HEK293T (cell line): ENCODE results near the gene ANKRD22.

Source experiments
- ARNT ChIP-seq: fragments of 450-650 bp; IDR thresholded peaks from 2 replicates; pipeline ENCODE4 v1.6.1; 2017; ENCODE audit warnings: mild to moderate bottlenecking
- CTBP1 ChIP-seq: fragments of 450-650 bp; IDR thresholded peaks from 2 replicates; pipeline ENCODE4 v1.6.1; 2016; ENCODE audit warnings: borderline replicate concordance
- ELF4 ChIP-seq: fragments of 450-650 bp; IDR thresholded peaks from 2 replicates; pipeline ENCODE4 v1.6.1; 2017; ENCODE audit warnings: antibody characterized with exemption
- FOXA1 ChIP-seq: fragments of 450-650 bp; IDR thresholded peaks from 2 replicates; pipeline ENCODE4 v1.6.1; 2016; ENCODE audit warnings: mild to moderate bottlenecking
- FOXM1 ChIP-seq: fragments of 450-650 bp; IDR thresholded peaks from 2 replicates; pipeline ENCODE4 v1.6.1; 2017; ENCODE audit warnings: mild to moderate bottlenecking, borderline replicate concordance
- L3MBTL2 ChIP-seq: fragments of 450-650 bp; conservative IDR thresholded peaks from 2 replicates; pipeline ENCODE4 v1.6.1; 2016; ENCODE audit warnings: mild to moderate bottlenecking
- NFRKB ChIP-seq: fragments of 450-650 bp; IDR thresholded peaks from 2 replicates; pipeline ENCODE4 v1.6.1; 2016; ENCODE audit warnings: mild to moderate bottlenecking, moderate library complexity
- PKNOX1 ChIP-seq: fragments of 450-650 bp; IDR thresholded peaks from 2 replicates; pipeline ENCODE4 v1.6.1; 2016
- SP1 ChIP-seq: fragments of 450-650 bp; IDR thresholded peaks from 2 replicates; pipeline ENCODE4 v1.6.1; 2017

GRCh38 chr10:88874281-88874680, 22.6 kb upstream of the ANKRD22 start:
- no peak for TF ChIP-seq ARNT
- TF ChIP-seq NFRKB: no peak
- TF ChIP-seq SP1: no peak
- TF ChIP-seq FOXM1: no peak
- no peak for TF ChIP-seq ELF4
- TF ChIP-seq CTBP1: no peak
- no peak for TF ChIP-seq FOXA1
- TF ChIP-seq PKNOX1: no peak
- no peak for TF ChIP-seq L3MBTL2
